A549 (cell line): Measurements from ENCODE around the gene LINGO3.

ENCODE experiments used
- CBX8 ChIP-seq: fragments of 200-600 bp; sonication (generic); IDR thresholded peaks from 2 replicates; pipeline ENCODE4 v1.6.1; 2016
- EHMT2 ChIP-seq: fragments of 200-600 bp; sonication (generic); IDR thresholded peaks from 2 replicates; pipeline ENCODE4 v1.6.1; 2016; ENCODE audit warnings: antibody characterized with exemption, low read depth, mild to moderate bottlenecking, moderate library complexity
- EP300 ChIP-seq, 2 experiments: fragments of >200 bp; sonication (Bioruptor Twin); formaldehyde crosslinking; IDR thresholded peaks; 2 replicates in 1 of 2; 3 replicates in 1 of 2; pipeline ENCODE4 v1.6.1; 2016 to 2017
- GATA3 ChIP-seq: IDR thresholded peaks from 2 replicates; pipeline ENCODE4 v1.6.1; 2012; ENCODE audit warnings: borderline replicate concordance
- RAD21 ChIP-seq, 2 experiments: fragments of >200 bp in 1 of 2; sonication (Bioruptor Twin) in 1 of 2; formaldehyde crosslinking in 1 of 2; IDR thresholded peaks in 1 of 2; conservative IDR thresholded peaks in 1 of 2; 2 replicates in 1 of 2; 3 replicates in 1 of 2; pipeline ENCODE4 v1.6.1; 2012 to 2018; ENCODE audit warnings: inconsistent platforms in 1 of 2
- TF ChIP-seq, protein P1 (sequence below): fragments of 450-650 bp; IDR thresholded peaks from 2 replicates; pipeline ENCODE4 v1.6.1; 2014; ENCODE audit warnings: antibody characterized with exemption
- TF ChIP-seq, protein P2 (sequence below): IDR thresholded peaks from 2 replicates; pipeline ENCODE4 v1.6.1; 2012
- TF ChIP-seq, protein P3 (sequence below): fragments of 200-600 bp; sonication (generic); IDR thresholded peaks from 2 replicates; pipeline ENCODE4 v1.6.1; 2016; ENCODE audit warnings: antibody characterized with exemption, mild to moderate bottlenecking, moderate library complexity
- TF ChIP-seq, protein P4 (sequence below): fragments of >200 bp; sonication (Bioruptor Twin); formaldehyde crosslinking; IDR thresholded peaks from 3 replicates; pipeline ENCODE4 v1.5.1; 2016

DNA sequence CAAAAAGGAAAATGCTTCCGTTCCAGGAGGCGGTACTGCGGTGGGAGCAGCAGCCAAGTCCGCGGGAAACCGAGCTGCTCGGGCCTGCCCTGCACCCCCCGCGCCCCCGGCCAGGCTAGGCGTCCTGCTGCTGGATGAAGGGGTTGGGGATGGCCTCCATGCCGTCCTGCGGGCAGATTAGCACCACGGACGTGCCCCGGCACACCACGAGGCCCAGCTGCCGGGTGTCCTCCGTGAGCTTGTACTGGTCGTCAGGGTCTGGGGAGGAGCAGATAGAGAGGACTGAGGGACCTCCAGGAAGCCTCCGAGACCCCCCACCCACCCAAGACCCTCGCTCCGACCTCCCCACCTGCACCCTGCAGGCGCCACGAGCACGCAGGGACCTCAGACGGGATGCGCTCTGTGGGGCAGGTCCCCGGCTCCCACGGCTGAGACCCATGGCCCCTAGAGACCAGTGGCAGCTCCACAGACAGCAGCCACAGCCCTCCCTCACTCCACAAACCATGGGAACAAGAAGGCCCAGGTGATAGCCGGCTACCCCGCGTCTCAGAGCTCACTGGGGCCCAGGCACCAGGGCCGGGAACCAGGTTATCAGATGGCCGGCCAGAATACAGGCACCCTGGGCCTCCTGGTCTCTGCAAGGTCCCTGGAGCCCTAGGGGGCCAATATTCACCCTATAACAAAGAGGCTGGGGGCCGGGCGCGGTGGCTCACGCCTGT lies 13.8 kb upstream of the LINGO3 start:
- TF ChIP-seq, protein P1, sequence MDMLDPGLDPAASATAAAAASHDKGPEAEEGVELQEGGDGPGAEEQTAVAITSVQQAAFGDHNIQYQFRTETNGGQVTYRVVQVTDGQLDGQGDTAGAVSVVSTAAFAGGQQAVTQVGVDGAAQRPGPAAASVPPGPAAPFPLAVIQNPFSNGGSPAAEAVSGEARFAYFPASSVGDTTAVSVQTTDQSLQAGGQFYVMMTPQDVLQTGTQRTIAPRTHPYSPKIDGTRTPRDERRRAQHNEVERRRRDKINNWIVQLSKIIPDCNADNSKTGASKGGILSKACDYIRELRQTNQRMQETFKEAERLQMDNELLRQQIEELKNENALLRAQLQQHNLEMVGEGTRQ: no peak
- TF ChIP-seq, protein P2, sequence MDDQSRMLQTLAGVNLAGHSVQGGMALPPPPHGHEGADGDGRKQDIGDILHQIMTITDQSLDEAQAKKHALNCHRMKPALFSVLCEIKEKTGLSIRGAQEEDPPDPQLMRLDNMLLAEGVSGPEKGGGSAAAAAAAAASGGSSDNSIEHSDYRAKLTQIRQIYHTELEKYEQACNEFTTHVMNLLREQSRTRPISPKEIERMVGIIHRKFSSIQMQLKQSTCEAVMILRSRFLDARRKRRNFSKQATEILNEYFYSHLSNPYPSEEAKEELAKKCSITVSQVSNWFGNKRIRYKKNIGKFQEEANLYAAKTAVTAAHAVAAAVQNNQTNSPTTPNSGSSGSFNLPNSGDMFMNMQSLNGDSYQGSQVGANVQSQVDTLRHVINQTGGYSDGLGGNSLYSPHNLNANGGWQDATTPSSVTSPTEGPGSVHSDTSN: no peak
- TF ChIP-seq EHMT2 (no peak), EP300 (IDR thresholded peaks at IDR 0.05) (no peak), GATA3 (no peak), RAD21 (conservative IDR thresholded peaks at IDR 0.05 in 1 of 2, IDR thresholded peaks at IDR 0.05 in 1 of 2) (no peak), CBX8 (no peak)
- TF ChIP-seq, protein P3, sequence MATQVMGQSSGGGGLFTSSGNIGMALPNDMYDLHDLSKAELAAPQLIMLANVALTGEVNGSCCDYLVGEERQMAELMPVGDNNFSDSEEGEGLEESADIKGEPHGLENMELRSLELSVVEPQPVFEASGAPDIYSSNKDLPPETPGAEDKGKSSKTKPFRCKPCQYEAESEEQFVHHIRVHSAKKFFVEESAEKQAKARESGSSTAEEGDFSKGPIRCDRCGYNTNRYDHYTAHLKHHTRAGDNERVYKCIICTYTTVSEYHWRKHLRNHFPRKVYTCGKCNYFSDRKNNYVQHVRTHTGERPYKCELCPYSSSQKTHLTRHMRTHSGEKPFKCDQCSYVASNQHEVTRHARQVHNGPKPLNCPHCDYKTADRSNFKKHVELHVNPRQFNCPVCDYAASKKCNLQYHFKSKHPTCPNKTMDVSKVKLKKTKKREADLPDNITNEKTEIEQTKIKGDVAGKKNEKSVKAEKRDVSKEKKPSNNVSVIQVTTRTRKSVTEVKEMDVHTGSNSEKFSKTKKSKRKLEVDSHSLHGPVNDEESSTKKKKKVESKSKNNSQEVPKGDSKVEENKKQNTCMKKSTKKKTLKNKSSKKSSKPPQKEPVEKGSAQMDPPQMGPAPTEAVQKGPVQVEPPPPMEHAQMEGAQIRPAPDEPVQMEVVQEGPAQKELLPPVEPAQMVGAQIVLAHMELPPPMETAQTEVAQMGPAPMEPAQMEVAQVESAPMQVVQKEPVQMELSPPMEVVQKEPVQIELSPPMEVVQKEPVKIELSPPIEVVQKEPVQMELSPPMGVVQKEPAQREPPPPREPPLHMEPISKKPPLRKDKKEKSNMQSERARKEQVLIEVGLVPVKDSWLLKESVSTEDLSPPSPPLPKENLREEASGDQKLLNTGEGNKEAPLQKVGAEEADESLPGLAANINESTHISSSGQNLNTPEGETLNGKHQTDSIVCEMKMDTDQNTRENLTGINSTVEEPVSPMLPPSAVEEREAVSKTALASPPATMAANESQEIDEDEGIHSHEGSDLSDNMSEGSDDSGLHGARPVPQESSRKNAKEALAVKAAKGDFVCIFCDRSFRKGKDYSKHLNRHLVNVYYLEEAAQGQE: no peak
- TF ChIP-seq, protein P4, sequence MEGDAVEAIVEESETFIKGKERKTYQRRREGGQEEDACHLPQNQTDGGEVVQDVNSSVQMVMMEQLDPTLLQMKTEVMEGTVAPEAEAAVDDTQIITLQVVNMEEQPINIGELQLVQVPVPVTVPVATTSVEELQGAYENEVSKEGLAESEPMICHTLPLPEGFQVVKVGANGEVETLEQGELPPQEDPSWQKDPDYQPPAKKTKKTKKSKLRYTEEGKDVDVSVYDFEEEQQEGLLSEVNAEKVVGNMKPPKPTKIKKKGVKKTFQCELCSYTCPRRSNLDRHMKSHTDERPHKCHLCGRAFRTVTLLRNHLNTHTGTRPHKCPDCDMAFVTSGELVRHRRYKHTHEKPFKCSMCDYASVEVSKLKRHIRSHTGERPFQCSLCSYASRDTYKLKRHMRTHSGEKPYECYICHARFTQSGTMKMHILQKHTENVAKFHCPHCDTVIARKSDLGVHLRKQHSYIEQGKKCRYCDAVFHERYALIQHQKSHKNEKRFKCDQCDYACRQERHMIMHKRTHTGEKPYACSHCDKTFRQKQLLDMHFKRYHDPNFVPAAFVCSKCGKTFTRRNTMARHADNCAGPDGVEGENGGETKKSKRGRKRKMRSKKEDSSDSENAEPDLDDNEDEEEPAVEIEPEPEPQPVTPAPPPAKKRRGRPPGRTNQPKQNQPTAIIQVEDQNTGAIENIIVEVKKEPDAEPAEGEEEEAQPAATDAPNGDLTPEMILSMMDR: no peak
